OCI-LY7 (cell line): Measurements from ENCODE around the gene NTS. TPM values are rescaled to one million over a fixed set of nuclear protein-coding genes. Genes with fewer than 3 reads are reported as not detected.

Experiments used
- BruUV-seq: library from RNA; stranded (reverse); fragments of 400-500 nt; replicated peaks from 2 replicates; lab custom pipeline; 2021; lab: Mats Ljungman, UMichigan
- CTCF ChIA-PET: fragments of 300-600 bp; sonication (Branson Sonifier 250); formaldehyde crosslinking; loops from one replicate; lab custom pipeline; 2022; ENCODE audit warnings: antibody characterized with exemption; ENCODE audit not compliant: unreplicated experiment; lab: Charles Lee
- POLR2A ChIA-PET: fragments of 300-600 bp; sonication (Branson Sonifier 250); formaldehyde crosslinking; loops from one replicate; lab custom pipeline; 2022; ENCODE audit warnings: antibody characterized with exemption; lab: Charles Lee
- DNase-seq: peaks from one replicate; pipeline ENCODE4 v3.0.0-alpha.2; 2015; ENCODE audit warnings: low spot score
- H2AFZ ChIP-seq: fragments of 200-600 bp; sonication (generic), shearing (Covaris generic); 2 replicates; pipeline ENCODE4 v1.6.1; 2014; ENCODE audit warnings: mild to moderate bottlenecking, antibody characterized with exemption, low read length, moderate library complexity
- H3K27ac ChIP-seq: fragments of 200-600 bp; sonication (generic); 2 replicates; pipeline ENCODE4 v1.5.1; 2014; ENCODE audit warnings: mixed run types, low read depth, mild to moderate bottlenecking, moderate library complexity, low read length, inconsistent platforms; ENCODE audit not compliant: poor library complexity, severe bottlenecking
- H3K36me3 ChIP-seq: fragments of 200-600 bp; sonication (generic); 2 replicates; pipeline ENCODE4 v1.6.1; 2014; ENCODE audit warnings: mild to moderate bottlenecking, antibody characterized with exemption, low read length, moderate library complexity, mixed read lengths; ENCODE audit not compliant: insufficient read depth
- H3K4me1 ChIP-seq: fragments of 200-600 bp; sonication (generic); 2 replicates; pipeline ENCODE4 v1.5.1; 2014; ENCODE audit warnings: mild to moderate bottlenecking, low read length; ENCODE audit not compliant: insufficient read depth, poor library complexity, severe bottlenecking
- H3K4me2 ChIP-seq: fragments of 200-600 bp; sonication (generic); 2 replicates; pipeline ENCODE4 v1.6.1; 2014; ENCODE audit warnings: mild to moderate bottlenecking, low read length
- H3K4me3 ChIP-seq: fragments of 200-600 bp; sonication (generic); 2 replicates; pipeline ENCODE4 v1.5.1; 2014; ENCODE audit warnings: mild to moderate bottlenecking, low read depth, low read length; ENCODE audit not compliant: poor library complexity, severe bottlenecking
- H3K79me2 ChIP-seq: fragments of 200-600 bp; sonication (generic); 2 replicates; pipeline ENCODE4 v1.6.1; 2016; ENCODE audit warnings: low read depth, mild to moderate bottlenecking, low read length, moderate library complexity, mixed read lengths; ENCODE audit not compliant: insufficient read depth
- H3K9me2 ChIP-seq: fragments of 200-600 bp; sonication (generic); 2 replicates; pipeline ENCODE4 v1.6.1; 2016; ENCODE audit warnings: mild to moderate bottlenecking, low read length, mixed read lengths; ENCODE audit not compliant: insufficient read depth
- H3K9me3 ChIP-seq: fragments of 200-600 bp; sonication (generic); 2 replicates; pipeline ENCODE4 v1.6.1; 2014; ENCODE audit warnings: mild to moderate bottlenecking, mixed run types, low read length, mixed read lengths
- H4K20me1 ChIP-seq: fragments of 200-600 bp; sonication (generic); 2 replicates; pipeline ENCODE4 v1.6.1; 2014; ENCODE audit warnings: mild to moderate bottlenecking, antibody characterized with exemption, low read length, moderate library complexity, mixed read lengths; ENCODE audit not compliant: insufficient read depth
- EZH2phosphoT487 ChIP-seq: fragments of 200-600 bp; sonication (generic); IDR thresholded peaks from 2 replicates; pipeline ENCODE4 v1.6.1; 2018; ENCODE audit warnings: low read depth, borderline replicate concordance, mild to moderate bottlenecking, mixed run types, antibody characterized with exemption, low read length, moderate library complexity, mixed read lengths
- intact Hi-C: fragments of 100-400 bp; cut with micrococcal nuclease; formaldehyde crosslinking; loops from one replicate; pipeline ENCODE4 v1.10.0; 2022; ENCODE audit not compliant: unreplicated experiment
- total RNA-seq, 2 experiments: library from RNA; depleted of rRNA in 1 of 2; stranded (reverse); fragments of >200 nt in 1 of 2; shearing (Covaris generic) in 1 of 2; gene quantifications; 2 replicates each; pipeline ENCODE4 v1.2.3, GENCODE V29; 2014 to 2022
- TF ChIP-seq, protein P1 (sequence below): fragments of 200-600 bp; sonication (generic); conservative IDR thresholded peaks from 2 replicates; pipeline ENCODE4 v1.5.1; 2014; ENCODE audit warnings: mild to moderate bottlenecking, antibody characterized with exemption, low read length, moderate library complexity, mixed read lengths

NTS gene
- total RNA-seq, 2 experiments from 2014 or later: not detected

DNA sequence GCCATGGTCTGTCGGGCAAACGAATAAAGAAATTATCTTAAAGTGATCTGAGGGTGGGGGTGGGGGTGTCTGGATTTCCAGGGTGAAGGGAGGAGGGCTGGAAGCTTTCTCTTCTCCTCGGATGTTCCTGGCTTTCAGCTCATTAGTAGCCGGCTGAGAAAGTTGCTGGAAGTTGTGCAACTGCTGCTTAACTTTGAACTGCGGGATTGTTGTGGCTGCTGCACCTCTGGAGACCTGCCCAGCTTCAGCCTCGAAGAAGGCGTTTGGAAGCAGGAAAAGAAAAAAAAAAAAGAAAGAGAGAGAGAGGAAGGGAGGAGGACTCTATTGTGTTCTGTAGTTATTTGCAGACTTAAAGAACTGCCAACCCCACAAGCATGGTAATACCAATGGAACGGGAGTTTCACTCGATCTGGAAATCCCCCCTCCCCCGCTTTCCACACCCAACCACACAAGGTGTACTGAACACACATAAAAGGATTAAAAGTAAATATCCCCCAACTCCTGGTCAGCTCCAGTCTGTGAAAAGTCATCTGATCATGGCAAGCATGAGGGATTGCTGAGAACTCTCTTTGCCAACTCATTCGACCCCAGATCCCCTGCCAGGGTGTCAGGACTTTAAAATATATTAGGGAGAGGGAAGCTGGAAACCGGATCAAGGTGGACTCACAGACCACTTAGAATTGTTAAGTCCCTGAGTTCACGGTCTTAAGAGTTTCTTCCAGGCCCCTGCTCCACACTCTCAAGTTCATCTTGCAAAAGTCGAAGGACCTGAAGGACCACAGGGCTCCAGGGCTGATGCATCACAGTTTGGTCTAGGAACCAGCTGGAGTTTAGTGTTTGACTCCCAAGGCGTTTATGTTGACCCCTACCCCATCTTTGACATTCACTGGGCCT is 37.7 kb upstream of the NTS start, which contains the start of gene RASSF9:
Gene RASSF9 (minus strand): TSS at position 213 of the 894 bp plus-strand sequence. CDS start 208 bp downstream, at position 5.
- no TSS peak for BruUV-seq
- Histone ChIP-seq H4K20me1 (no peaks in the 10 kb centered on the region), H3K4me2 (no peak within 1 kb of the TSS), H3K9me2 (no peaks in the 10 kb centered on the region), H3K9me3 (no peaks in the 10 kb centered on the region), H3K27ac (no peak within 1 kb of the TSS), H2AFZ (no peak within 1 kb of the TSS), H3K4me3 (no peak within 1 kb of the TSS), H3K4me1 (no peaks in the 10 kb centered on the region), H3K36me3 (no peaks in the 10 kb centered on the region), H3K79me2 (no peaks in the 10 kb centered on the region)
- no peak for DNase-seq
- intact Hi-C loops: no loop called here
- ChIA-PET CTCF (no interaction called here), POLR2A (no interaction called here)
- no peak for TF ChIP-seq EZH2phosphoT487
- TF ChIP-seq, protein P1, sequence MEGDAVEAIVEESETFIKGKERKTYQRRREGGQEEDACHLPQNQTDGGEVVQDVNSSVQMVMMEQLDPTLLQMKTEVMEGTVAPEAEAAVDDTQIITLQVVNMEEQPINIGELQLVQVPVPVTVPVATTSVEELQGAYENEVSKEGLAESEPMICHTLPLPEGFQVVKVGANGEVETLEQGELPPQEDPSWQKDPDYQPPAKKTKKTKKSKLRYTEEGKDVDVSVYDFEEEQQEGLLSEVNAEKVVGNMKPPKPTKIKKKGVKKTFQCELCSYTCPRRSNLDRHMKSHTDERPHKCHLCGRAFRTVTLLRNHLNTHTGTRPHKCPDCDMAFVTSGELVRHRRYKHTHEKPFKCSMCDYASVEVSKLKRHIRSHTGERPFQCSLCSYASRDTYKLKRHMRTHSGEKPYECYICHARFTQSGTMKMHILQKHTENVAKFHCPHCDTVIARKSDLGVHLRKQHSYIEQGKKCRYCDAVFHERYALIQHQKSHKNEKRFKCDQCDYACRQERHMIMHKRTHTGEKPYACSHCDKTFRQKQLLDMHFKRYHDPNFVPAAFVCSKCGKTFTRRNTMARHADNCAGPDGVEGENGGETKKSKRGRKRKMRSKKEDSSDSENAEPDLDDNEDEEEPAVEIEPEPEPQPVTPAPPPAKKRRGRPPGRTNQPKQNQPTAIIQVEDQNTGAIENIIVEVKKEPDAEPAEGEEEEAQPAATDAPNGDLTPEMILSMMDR: no peak

- TF ChIP-seq, protein P1: no peak
- no peak for TF ChIP-seq EZH2phosphoT487
- no peaks in the 10 kb centered on the region for H3K9me3 ChIP-seq
- no peaks in the 10 kb centered on the region for H3K4me1 ChIP-seq
- ChIA-PET CTCF (no interaction called here), POLR2A (interaction anchor here (1.2 kb wide), 1 partner anchor 32 kb away, joined by 6 read pairs; no protein-coding TSS in a partner anchor)
- no peak overlapping the region for H3K4me3 ChIP-seq
- no peak overlapping the region for H2AFZ ChIP-seq
- no peaks in the 10 kb centered on the region for H3K79me2 ChIP-seq
- H3K27ac ChIP-seq: no peak overlapping the region
- no peaks in the 10 kb centered on the region for H3K36me3 ChIP-seq
- no peak for DNase-seq
- H4K20me1 ChIP-seq: no peaks in the 10 kb centered on the region
- no TSS peak for BruUV-seq
- H3K9me2 ChIP-seq: no peaks in the 10 kb centered on the region
- no peak overlapping the region for H3K4me2 ChIP-seq
- intact Hi-C loops: no loop called here
Observed at GRCh38 chr12:85843606-85844310, 30.3 kb upstream of the NTS start.
